Ascending aorta (tissue), 2 donors: ENCODE results near the gene SHC2. TPM values are rescaled to one million over a fixed set of nuclear protein-coding genes. Genes with fewer than 3 reads are reported as not detected.
"Not testable (repeated sequence)": the region's sequence is repeated elsewhere in the genome, so short reads cannot be mapped to it uniquely, and the experiment has no call there.

ENCODE experiments used
- DNase-seq, 2 donors: peaks; one replicate each; pipeline ENCODE4 v3.0.0-alpha.2; 2019; ENCODE audit warnings: low spot score in 2 of 2
- H3K27ac ChIP-seq, 2 donors: fragments of 200-600 bp; sonication (generic); one replicate each; pipeline ENCODE4 v1.5.1; 2016 to 2017; ENCODE audit warnings: mild to moderate bottlenecking in 1 of 2
- H3K27me3 ChIP-seq: fragments of 200-600 bp; sonication (generic); one replicate; pipeline ENCODE4 v1.5.1; 2017
- H3K36me3 ChIP-seq, 2 donors: fragments of 200-600 bp; sonication (generic); one replicate each; pipeline ENCODE4 v1.5.1; 2016
- H3K4me1 ChIP-seq, 2 donors: fragments of 200-600 bp; sonication (generic); one replicate each; pipeline ENCODE4 v1.5.1; 2016 to 2017; ENCODE audit warnings: mild to moderate bottlenecking in 1 of 2
- H3K4me3 ChIP-seq, 2 donors: fragments of 200-600 bp; sonication (generic); one replicate each; pipeline ENCODE4 v1.5.1; 2016 to 2017; ENCODE audit warnings: mild to moderate bottlenecking in 1 of 2
- H3K9me3 ChIP-seq, 2 donors: fragments of 200-600 bp; sonication (generic); one replicate each; pipeline ENCODE4 v1.5.1; 2016
- intact Hi-C: fragments of 100-400 bp; cut with DNase I; formaldehyde crosslinking; loops from one replicate; pipeline ENCODE4 v1.15.1; 2023
- total RNA-seq: library from RNA; depleted of rRNA; stranded (reverse); fragments of >200 nt; gene quantifications from one replicate; pipeline ENCODE4 v1.1.0, GENCODE V29; 2016
- TF ChIP-seq, protein P1 (sequence below), 3 experiments: fragments of 200-600 bp in 2 of 3; fragments of 450-650 bp in 1 of 3; sonication (generic) in 2 of 3; IDR thresholded peaks; one replicate each; pipeline ENCODE4 v1.5.1; 2016 to 2019; ENCODE audit warnings: antibody characterized with exemption in 3 of 3, mild to moderate bottlenecking in 1 of 3, moderate library complexity in 1 of 3

Gene SHC2
- total RNA-seq, 1 donor from 2014 or later = 51.2 TPM

DNA sequence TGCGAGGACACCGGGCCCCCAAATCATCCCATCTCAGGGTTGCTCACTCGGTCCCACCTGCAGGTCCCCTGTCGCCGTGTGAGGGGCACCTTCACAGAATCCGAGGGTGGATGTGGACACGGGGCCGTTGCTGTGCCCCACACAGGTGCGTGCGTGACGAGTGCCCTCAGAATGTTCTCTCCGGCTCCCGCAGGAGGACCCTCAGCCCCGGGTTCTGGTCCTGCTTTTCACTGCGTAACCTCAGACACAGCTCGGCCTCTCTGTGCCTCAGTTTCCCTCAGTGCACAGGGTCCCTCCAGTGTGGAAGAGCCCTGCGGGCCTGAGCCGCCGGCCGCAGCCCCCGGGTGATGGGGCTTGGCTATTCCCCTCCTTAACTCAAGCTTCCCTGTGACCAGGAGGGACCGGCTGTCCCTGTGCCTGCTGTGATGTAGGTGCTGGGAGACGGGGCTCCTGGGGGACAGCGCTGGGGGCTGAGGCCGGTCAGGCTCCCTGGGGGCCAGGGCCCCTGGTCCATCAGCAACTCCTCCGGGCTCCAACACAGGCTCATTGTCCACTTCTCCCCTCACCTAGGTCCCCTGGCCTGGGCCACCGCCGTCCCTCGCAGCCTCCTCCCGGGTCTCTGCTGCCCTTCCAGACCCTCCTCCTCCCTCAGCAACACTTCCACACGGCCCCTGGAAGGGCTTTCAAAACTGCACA is 4.8 kb downstream of the SHC2 start:
- Histone ChIP-seq H3K4me1 (peaks cover 0 to under 1% of the 10 kb centered on the region in 2 donors), H3K27me3 (no peaks in the 10 kb centered on the region), H3K27ac (no peak overlapping the region), H3K9me3 (no peaks in the 10 kb centered on the region), H3K4me3 (no peak overlapping the region), H3K36me3 (no peaks in the 10 kb centered on the region)
- DNase-seq = no peak
- intact Hi-C loops = no loop called here
- TF ChIP-seq, protein P1, sequence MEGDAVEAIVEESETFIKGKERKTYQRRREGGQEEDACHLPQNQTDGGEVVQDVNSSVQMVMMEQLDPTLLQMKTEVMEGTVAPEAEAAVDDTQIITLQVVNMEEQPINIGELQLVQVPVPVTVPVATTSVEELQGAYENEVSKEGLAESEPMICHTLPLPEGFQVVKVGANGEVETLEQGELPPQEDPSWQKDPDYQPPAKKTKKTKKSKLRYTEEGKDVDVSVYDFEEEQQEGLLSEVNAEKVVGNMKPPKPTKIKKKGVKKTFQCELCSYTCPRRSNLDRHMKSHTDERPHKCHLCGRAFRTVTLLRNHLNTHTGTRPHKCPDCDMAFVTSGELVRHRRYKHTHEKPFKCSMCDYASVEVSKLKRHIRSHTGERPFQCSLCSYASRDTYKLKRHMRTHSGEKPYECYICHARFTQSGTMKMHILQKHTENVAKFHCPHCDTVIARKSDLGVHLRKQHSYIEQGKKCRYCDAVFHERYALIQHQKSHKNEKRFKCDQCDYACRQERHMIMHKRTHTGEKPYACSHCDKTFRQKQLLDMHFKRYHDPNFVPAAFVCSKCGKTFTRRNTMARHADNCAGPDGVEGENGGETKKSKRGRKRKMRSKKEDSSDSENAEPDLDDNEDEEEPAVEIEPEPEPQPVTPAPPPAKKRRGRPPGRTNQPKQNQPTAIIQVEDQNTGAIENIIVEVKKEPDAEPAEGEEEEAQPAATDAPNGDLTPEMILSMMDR (IDR thresholded peaks at IDR 0.05) = no peak

DNA sequence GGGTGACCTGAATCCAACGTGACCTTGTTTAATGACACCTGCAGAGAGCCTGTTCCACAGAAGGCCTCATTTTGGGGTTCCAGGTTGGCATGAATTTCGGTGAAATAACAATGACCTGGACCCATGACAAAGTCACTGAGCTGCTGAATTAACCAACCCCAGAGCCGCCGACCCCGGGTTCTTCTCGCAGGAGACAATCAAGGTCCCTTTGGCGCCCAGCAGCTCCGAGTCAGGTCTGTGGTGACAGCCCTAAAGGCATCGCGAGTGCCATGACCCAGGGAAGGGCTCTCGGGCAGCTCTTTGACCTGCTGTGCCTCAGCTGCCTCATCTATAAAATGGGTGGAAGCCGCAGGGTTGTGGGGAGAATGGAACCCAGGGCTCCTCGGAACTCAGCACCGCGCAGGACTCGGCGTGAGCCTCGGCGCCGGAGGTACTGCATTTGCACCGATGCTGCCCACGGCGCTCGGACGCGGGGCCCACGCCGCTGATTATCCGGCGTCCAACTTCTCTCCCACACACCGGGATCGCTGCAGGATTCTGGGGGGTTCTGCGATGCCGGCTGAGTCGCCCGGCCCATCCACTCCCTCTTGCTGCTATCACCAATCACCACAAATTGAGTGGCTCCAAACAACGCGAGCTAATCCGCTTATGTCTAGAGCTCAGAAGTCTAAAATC is 5.7 kb downstream of the SHC2 start:
- Histone ChIP-seq H3K4me1 (no peaks in the 10 kb centered on the region), H3K36me3 (no peaks in the 10 kb centered on the region), H3K9me3 (no peaks in the 10 kb centered on the region), H3K4me3 (no peak overlapping the region), H3K27ac (no peak overlapping the region), H3K27me3 (no peaks in the 10 kb centered on the region)
- no peak for DNase-seq
- TF ChIP-seq, protein P1 (IDR thresholded peaks at IDR 0.05) = no peak
- intact Hi-C loops = no loop called here

DNA sequence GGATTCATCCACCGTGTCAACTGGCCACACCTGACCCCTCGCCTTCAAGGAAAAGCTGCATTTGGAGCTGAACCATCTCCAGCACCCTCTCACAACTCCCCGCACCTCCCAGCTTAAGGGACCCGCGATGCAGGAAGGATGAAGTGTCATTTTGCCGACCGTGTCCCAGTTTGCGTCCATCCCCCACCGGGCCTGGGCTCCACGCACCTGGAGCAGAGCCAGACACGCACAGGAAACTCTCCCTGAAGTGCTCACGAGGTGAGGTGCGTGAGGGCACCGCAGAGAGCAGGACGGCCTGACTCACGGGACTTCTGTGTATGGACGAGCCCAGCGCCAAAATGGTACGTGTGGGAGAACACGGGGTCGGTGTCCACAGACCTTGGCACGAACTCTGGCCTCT is 7.2 kb downstream of the SHC2 start:
- Histone ChIP-seq H3K27ac (no peak overlapping the region), H3K9me3 (no peaks in the 10 kb centered on the region), H3K36me3 (no peaks in the 10 kb centered on the region), H3K27me3 (no peaks in the 10 kb centered on the region), H3K4me1 (no peaks in the 10 kb centered on the region), H3K4me3 (no peak overlapping the region)
- intact Hi-C loops = no loop called here
- TF ChIP-seq, protein P1 (IDR thresholded peaks at IDR 0.05) = no peak
- no peak for DNase-seq

DNA sequence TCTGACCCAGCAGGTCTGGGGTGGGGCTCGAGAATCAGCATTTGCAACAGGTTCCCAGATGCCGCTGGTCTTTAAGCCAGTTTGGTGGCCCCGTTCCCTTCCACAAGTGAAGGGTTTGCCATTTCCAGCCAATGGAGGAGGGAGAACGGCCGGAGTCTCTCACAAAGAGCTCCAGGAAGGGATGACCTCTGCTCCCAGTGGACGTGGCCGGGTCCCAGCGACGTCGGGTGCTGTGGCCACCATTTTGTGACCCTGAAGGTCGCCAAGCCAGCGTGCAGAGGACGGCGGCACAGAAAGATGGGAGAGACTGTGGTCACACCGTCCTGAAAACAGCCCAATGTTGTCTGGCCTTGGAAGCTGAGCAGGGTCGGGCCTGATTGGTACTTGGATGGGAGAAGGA is 8.0 kb downstream of the SHC2 start:
- Histone ChIP-seq H3K4me1 (no peaks in the 10 kb centered on the region), H3K9me3 (no peaks in the 10 kb centered on the region), H3K4me3 (no peak overlapping the region), H3K36me3 (no peaks in the 10 kb centered on the region), H3K27ac (no peak overlapping the region), H3K27me3 (no peaks in the 10 kb centered on the region)
- intact Hi-C loops = no loop called here
- DNase-seq = no peak
- TF ChIP-seq, protein P1 (IDR thresholded peaks at IDR 0.05) = no peak

DNA sequence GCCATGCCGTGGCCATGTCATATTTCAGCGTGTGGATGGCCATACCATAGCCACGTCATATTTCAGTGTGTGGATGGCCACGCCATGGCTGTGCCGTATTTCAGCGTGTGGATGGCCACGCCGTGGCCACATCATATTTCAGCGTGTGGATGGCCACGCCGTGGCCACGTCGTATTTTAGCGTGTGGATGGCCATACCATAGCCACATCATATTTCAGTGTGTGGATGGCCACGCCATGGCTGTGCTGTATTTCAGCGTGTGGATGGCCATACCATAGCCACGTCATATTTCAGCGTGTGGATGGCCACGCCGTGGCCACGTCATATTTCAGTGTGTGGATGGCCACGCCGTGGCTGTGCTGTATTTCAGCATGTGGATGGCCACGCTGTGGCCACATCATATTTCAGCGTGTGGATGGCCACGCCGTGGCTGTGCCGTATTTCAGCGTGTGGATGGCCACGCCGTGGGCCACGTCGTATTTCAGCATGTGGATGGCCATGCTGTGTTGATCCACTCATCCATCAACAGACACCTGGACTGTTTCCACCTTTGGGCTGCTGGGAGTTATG is 9.8 kb downstream of the SHC2 start:
- H3K4me3 ChIP-seq, DNase-seq, H3K36me3 ChIP-seq, H3K9me3 ChIP-seq, H3K4me1 ChIP-seq, intact Hi-C loops, H3K27ac ChIP-seq, H3K27me3 ChIP-seq: not testable (repeated sequence)

DNA sequence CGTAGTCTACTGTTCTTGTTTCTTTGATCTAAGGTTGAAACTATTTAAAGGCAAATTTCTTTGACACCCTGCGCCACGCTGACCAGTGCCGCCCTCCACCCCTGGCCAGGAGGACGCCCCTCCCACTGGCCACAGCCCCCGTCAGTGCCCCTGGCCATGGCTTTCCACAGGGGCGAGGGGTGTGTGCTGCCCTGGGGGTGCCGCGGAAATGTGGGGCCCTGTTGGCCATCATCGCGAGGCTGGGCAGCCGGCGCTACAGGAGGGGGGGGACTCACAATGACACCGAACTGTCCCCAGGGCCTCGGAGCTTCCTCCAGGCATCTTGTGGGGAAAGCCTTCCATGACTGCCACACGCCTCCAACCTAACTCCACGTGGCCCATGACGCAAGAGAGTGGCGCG is 10.9 kb downstream of the SHC2 start:
- Histone ChIP-seq H3K36me3 (no peaks in the 10 kb centered on the region), H3K4me1 (no peaks in the 10 kb centered on the region), H3K9me3 (no peaks in the 10 kb centered on the region), H3K27me3 (no peaks in the 10 kb centered on the region), H3K4me3 (no peak overlapping the region), H3K27ac (no peak overlapping the region)
- no peak for DNase-seq
- TF ChIP-seq, protein P1 (IDR thresholded peaks at IDR 0.05) = no peak
- intact Hi-C loops = no loop called here
